Body of pancreas (tissue), 4 donors: ENCODE measurements around the gene ICE2.

Source experiments
- CTCF ChIP-seq, 7 experiments: fragments of 450-650 bp in 4 of 7; fragments of 200-600 bp in 3 of 7; sonication (generic) in 3 of 7; IDR thresholded peaks; one replicate each; pipeline ENCODE4 v1.5.1; 2016 to 2019; ENCODE audit warnings: antibody characterized with exemption in 7 of 7
- POLR2A ChIP-seq, 3 donors: fragments of 450-650 bp; IDR thresholded peaks; one replicate each; pipeline ENCODE4 v1.6.1; 2016; ENCODE audit warnings: antibody characterized with exemption in 3 of 3, mild to moderate bottlenecking in 2 of 3

DNA sequence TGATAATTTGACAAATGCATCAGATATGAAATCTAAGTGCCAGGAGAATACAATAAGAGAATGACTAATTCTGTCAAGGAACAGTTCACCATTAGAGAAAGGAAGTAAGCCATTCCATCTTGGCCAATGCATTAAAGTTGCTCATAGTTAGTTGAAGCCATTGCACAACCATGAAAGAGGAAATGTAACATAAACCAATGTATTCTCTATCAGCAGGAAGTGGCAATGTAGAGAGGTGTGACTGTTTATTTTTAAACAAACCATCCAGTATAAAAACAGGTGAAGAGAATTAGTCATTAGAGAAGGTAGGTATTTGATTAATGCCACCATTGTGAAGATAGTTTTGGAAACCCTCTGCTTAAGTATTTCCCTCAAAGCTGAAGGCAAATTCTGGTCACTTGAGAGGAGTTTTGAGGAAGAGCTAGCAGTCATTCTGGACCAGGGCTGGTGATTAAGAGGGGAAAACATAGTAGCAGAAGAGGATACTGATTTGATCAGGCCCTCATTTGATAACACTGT lies 70.4 kb downstream of the ICE2 start:
- TF ChIP-seq CTCF (IDR thresholded peaks at IDR 0.05): no peak
- no peak for TF ChIP-seq POLR2A (IDR thresholded peaks at IDR 0.05)
